B cell (primary cell): ENCODE results near the gene CAB39L.

Experiments used
- EZH2 ChIP-seq: IDR thresholded peaks from 2 replicates; pipeline ENCODE4 v1.6.1; 2012; ENCODE audit warnings: borderline replicate concordance, low read depth, mild to moderate bottlenecking, moderate library complexity, low read length; ENCODE audit not compliant: insufficient read depth, poor library complexity, severe bottlenecking
- TF ChIP-seq, protein P1 (sequence below): fragments of 200-600 bp; IDR thresholded peaks from one replicate; pipeline ENCODE4 v1.8.0; 2022; ENCODE audit warnings: antibody characterized with exemption, mild to moderate bottlenecking

- TF ChIP-seq, protein P1, sequence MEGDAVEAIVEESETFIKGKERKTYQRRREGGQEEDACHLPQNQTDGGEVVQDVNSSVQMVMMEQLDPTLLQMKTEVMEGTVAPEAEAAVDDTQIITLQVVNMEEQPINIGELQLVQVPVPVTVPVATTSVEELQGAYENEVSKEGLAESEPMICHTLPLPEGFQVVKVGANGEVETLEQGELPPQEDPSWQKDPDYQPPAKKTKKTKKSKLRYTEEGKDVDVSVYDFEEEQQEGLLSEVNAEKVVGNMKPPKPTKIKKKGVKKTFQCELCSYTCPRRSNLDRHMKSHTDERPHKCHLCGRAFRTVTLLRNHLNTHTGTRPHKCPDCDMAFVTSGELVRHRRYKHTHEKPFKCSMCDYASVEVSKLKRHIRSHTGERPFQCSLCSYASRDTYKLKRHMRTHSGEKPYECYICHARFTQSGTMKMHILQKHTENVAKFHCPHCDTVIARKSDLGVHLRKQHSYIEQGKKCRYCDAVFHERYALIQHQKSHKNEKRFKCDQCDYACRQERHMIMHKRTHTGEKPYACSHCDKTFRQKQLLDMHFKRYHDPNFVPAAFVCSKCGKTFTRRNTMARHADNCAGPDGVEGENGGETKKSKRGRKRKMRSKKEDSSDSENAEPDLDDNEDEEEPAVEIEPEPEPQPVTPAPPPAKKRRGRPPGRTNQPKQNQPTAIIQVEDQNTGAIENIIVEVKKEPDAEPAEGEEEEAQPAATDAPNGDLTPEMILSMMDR: no peak
- TF ChIP-seq EZH2: no peak
Measured at GRCh38 chr13:49403996-49404702, 39.7 kb downstream of the CAB39L start.
